GM12864 (cell line): ENCODE measurements around the gene SPTBN5.

Experiments
- DNase-seq: peaks from one replicate; pipeline ENCODE4 v3.0.0-alpha.2; 2011; ENCODE audit warnings: low read depth
- H3K4me3 ChIP-seq: 2 replicates; pipeline ENCODE4 v1.5.1; 2011; ENCODE audit warnings: mild to moderate bottlenecking, low read depth, low read length, control low read depth
- CTCF ChIP-seq: IDR thresholded peaks from 2 replicates; pipeline ENCODE4 v1.5.1; 2011; ENCODE audit warnings: low read depth, mild to moderate bottlenecking, moderate library complexity, low read length, control low read depth, inconsistent platforms; ENCODE audit errors: missing control alignments

Gene SPTBN5

GRCh38 chr15:41877631-41878354, 16.1 kb downstream of the SPTBN5 start:
- TF ChIP-seq CTCF: no peak
- DNase-seq: no peak
- H3K4me3 ChIP-seq: no peak overlapping the region

GRCh38 chr15:41876689-41877088, 17.2 kb downstream of the SPTBN5 start:
- no peak for TF ChIP-seq CTCF
- H3K4me3 ChIP-seq: no peak overlapping the region
- no peak for DNase-seq

- no peak for DNase-seq
- H3K4me3 ChIP-seq: no peak overlapping the region
- no peak for TF ChIP-seq CTCF
Observed at GRCh38 chr15:41876007-41876406, 17.8 kb downstream of the SPTBN5 start.

- TF ChIP-seq CTCF: no peak
- no peak overlapping the region for H3K4me3 ChIP-seq
- DNase-seq: no peak
Observed at GRCh38 chr15:41874736-41875135, 19.1 kb downstream of the SPTBN5 start.

GRCh38 chr15:41873711-41874110, 20.1 kb downstream of the SPTBN5 start:
- no peak for DNase-seq
- TF ChIP-seq CTCF: no peak
- H3K4me3 ChIP-seq: no peak overlapping the region

GRCh38 chr15:41872166-41872747, 21.6 kb downstream of the SPTBN5 start:
- DNase-seq: no peak
- H3K4me3 ChIP-seq: no peak overlapping the region
- TF ChIP-seq CTCF: no peak
